Mesodermal cell (in vitro differentiated cells): ENCODE measurements around the gene PRKCSH.
A peak's percentile ranks its signal among the peaks of the same experiment; 100 is the strongest.
"Not testable (repeated sequence)": the region's sequence is repeated elsewhere in the genome, so short reads cannot be mapped to it uniquely, and the experiment has no call there.

Source experiments
- H3K27ac ChIP-seq: 2 replicates; pipeline ENCODE4 v1.7.0; 2013; ENCODE audit warnings: mild to moderate bottlenecking, low read depth, low read length, moderate library complexity; ENCODE audit not compliant: severe bottlenecking
- H3K36me3 ChIP-seq: 2 replicates; pipeline ENCODE4 v1.7.1; 2013; ENCODE audit warnings: mild to moderate bottlenecking, low read length, moderate library complexity; ENCODE audit not compliant: control insufficient read depth, insufficient read depth
- H3K4me1 ChIP-seq: one replicate; pipeline ENCODE4 v1.7.1; 2013; ENCODE audit warnings: mild to moderate bottlenecking, low read length; ENCODE audit not compliant: insufficient read depth, control insufficient read depth, poor library complexity, severe bottlenecking
- H3K4me3 ChIP-seq: 2 replicates; pipeline ENCODE4 v1.7.0; 2013; ENCODE audit warnings: low read length, control low read depth, mild to moderate bottlenecking; ENCODE audit not compliant: insufficient read depth, poor library complexity, severe bottlenecking; ENCODE audit errors: extremely low read depth
- H3K9me3 ChIP-seq: 2 replicates; pipeline ENCODE4 v1.7.1; 2013; ENCODE audit warnings: mild to moderate bottlenecking, low read length, moderate library complexity; ENCODE audit not compliant: control insufficient read depth
- WGBS, 2 experiments: methylation state at CpG; one replicate each; pipeline ENCODE4 v1.1.5; 2013; ENCODE audit warnings: missing lambda C conversion rate in 2 of 2; ENCODE audit not compliant: insufficient coverage in 2 of 2; 5-methylcytosine and 5-hydroxymethylcytosine counted together

Gene PRKCSH

DNA sequence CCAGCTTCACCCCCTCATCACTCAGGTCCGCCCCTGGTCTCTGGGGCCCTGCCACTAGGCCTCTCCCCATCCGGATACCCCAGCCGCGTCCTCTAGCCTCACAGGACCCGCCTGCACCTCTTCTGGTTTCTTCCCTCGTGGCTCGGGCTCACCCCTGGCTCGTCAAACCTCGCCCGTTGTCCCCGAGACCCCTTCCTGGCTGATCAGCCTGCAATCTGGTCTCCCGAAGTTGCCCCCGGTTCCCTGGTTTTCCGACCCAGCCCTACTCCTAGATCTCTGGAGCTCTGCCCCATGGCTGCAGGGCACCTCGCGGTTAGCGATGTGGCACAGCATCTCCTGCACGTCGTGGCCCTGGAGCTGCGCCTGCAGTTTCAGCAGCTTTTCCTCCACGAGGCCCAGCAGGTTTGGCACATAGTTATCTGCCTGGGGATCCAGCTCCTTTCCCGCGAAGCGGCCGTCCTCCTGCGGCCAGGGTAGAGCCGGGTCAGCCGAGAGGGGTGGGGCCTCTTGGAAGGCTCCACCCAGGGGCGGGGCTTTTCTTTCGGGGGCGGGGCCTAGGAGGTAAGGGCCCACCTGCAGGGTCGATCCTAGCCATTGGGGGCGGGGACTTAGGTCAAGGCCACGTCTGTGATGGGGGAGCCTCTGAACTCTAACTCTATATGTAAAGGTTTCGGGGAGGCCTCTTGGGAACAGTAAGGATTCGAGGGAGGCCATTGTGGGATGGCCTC lies 13.9 kb upstream of the PRKCSH start:
- 22 to 25% methylated on average over 33 to 35 of the region's 36 CpGs for WGBS, 2 experiments
- H3K4me3 ChIP-seq: peak overlapping the region; percentile 8
- no peaks in the 10 kb centered on the region for H3K36me3 ChIP-seq
- H3K9me3 ChIP-seq: peaks cover 7% of the 10 kb centered on the region
- peaks cover 12% of the 10 kb centered on the region for H3K4me1 ChIP-seq
- H3K27ac ChIP-seq: no peak overlapping the region

DNA sequence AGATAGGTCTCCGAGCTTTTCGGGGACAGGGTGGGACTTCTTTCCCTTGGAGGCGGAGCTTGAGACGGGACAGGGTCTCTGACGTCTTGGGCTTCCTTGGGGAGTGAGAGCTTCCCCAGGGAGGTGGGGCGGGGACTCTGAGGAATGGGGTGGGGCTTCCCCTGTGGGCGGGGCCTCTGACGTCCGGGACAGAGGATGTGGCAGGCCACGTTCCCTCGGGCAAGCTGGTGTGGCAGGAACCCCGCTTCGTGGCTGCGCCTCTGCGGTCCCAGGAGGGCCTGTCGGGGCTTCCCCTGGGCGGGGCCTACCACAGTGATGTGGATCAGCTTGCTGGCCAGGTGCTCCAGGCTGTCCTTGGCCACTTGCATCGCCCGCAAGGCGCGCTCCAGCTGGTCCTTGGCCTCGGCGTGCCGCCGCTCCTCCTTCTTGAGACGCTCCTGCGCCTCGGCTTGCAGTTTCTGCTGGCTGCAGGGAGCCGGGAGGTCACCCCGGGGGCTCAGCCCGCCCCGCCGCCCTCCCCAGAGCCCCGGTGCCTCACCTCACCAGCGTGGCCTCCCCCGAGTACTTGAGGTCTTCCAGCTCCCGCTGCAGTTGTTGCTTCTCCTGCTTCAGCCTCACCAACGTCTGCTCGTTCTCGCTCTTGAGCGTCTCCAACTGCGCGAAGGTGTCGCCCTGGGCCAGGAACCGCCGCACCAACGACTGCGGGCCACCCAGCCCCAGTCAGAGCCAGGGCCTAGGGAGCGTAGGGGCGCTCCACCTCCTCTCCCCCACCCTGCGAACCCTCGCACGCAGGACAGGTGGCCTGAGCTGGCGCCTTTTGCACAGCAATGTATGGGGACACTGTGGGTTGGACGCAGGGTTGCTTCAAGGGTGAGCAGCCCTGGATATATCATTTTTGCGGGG lies 13.0 kb upstream of the PRKCSH start:
- Histone ChIP-seq H3K4me1 (peaks cover 12% of the 10 kb centered on the region), H3K27ac (no peak overlapping the region), H3K9me3 (peaks cover 7% of the 10 kb centered on the region), H3K36me3 (no peaks in the 10 kb centered on the region), H3K4me3 (no peak overlapping the region)
- WGBS, 2 experiments: 46 to 52% methylated on average over 39 to 40 of the region's 56 CpGs

DNA sequence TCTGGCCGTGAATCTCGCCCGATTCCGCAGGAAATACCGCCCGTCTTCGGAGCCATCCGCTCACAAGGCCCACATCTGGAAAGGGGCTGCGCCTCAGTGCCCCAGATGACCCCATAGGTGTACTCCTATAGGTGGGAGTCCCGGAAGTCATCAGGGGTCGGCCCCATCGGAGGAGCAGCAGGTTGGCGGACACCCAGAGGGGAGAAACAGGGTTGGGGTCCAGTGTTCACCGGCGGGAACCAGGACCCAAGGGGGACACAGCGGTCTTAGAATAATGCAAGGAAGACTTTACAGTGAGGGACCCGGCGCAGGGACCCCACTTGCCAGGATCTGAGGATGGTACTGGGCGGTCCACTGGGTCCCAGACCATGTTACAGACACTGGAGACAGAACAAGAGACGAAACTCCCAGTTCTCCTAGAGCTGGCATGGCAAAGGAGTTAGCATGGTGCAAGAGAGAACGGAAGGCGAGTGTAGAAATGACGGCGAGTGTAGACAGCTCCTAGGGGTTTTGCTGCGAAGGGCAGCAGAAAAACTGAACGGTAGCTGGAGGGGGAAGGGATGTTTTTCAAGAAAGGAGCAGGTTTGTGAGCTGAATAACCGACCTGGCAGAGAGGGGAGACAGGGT lies 12.2 kb upstream of the PRKCSH start:
- H3K4me1 ChIP-seq: peaks cover 12% of the 10 kb centered on the region
- WGBS, 2 experiments: 88 to 89% methylated on average over 25 to 27 of the region's 27 CpGs
- no peak overlapping the region for H3K27ac ChIP-seq
- no peaks in the 10 kb centered on the region for H3K36me3 ChIP-seq
- H3K4me3 ChIP-seq: no peak overlapping the region
- H3K9me3 ChIP-seq: peaks cover 7% of the 10 kb centered on the region

DNA sequence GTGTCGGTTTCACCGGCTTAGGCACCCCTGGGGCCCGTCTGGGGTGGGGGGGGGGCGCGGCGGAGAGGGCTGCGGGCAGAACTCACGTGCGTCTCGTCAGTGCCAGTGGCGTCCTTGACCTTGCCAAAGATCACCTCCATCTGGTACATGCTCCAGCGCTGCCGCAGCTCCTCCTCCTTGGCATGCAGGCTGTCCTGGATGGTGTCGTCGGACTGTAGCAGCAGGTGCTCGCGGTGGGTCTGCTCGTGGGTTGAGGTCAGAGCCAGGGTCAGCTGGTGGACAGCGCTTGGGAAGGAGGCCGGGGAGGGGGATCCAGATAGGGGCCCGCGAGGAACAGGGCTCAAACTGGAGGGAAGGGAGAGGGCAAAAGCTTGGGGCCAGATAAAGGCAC lies 11.6 kb upstream of the PRKCSH start:
- 77 to 79% methylated on average over 12 to 19 of the region's 22 CpGs for WGBS, 2 experiments
- H3K9me3 ChIP-seq: peaks cover 7% of the 10 kb centered on the region
- peaks cover 8% of the 10 kb centered on the region for H3K4me1 ChIP-seq
- H3K27ac ChIP-seq: no peak overlapping the region
- H3K4me3 ChIP-seq: no peak overlapping the region
- no peaks in the 10 kb centered on the region for H3K36me3 ChIP-seq

DNA sequence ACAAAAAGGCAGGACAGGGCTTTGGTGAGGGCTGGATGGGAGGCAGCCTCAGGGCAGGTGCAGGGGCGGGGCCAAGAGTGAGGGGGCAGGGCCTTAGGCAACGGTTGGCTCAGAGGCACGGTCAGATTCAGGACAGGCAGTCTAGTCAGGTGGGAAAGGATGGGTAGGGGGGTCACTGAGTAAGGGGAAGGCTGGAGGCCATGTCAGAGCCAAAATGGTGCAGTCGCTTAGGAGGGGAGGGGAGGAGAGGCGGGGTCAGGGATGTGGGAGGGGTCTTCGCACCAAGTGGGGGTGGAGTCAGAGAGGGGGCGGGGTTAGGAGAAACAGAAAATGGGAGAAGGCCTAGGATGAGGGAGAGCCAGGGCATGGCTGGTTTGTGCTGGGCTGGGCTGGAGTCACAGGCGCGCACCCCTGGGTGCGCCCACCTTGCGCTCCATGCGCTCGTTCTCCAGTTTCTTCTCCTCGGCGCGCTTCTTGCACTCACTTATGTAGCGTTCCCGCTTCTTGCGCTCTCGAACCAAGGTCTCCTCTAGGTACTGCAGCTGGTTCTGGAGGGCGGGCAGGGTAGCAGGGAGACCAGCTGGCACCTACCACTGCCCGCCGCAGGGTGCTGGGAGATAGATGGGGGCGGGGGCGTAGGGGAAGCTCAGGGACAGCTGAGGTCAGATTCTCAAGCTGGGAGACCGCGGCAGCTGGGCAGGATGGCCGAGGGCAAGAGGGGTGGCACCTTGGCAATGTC lies 9.5 kb upstream of the PRKCSH start:
- no peaks in the 10 kb centered on the region for H3K36me3 ChIP-seq
- H3K4me1 ChIP-seq: peaks cover 2% of the 10 kb centered on the region
- H3K4me3 ChIP-seq: no peak overlapping the region
- peaks cover 7% of the 10 kb centered on the region for H3K9me3 ChIP-seq
- WGBS, 2 experiments: 93 to 96% methylated on average over 21 to 28 of the region's 28 CpGs
- H3K27ac ChIP-seq: no peak overlapping the region

DNA sequence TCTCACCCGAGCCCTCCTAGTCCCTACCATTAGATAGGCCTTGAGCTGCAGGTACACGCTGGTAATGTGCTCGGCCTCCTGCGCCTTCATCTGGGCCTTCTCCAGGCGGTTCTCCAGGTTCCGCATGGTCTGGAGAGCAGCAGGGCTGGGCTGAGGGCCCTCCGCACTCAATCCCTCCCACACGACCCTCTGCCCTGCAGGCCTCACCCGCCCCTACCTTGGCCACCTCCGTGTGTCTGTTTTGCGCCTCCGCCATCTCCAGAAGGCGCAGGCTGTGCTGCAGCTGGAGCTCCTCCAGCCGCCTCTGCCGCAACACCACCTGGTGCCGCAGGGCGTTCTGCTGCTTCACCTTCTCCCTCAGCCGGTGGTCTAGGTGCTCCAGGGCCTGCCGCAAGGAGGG lies 8.8 kb upstream of the PRKCSH start:
- Histone ChIP-seq H3K36me3 (no peaks in the 10 kb centered on the region), H3K4me3 (no peak overlapping the region), H3K9me3 (peaks cover 5% of the 10 kb centered on the region), H3K27ac (no peak overlapping the region), H3K4me1 (no peaks in the 10 kb centered on the region)
- WGBS, 2 experiments: 93 to 97% methylated on average over 13 to 19 of the region's 19 CpGs

DNA sequence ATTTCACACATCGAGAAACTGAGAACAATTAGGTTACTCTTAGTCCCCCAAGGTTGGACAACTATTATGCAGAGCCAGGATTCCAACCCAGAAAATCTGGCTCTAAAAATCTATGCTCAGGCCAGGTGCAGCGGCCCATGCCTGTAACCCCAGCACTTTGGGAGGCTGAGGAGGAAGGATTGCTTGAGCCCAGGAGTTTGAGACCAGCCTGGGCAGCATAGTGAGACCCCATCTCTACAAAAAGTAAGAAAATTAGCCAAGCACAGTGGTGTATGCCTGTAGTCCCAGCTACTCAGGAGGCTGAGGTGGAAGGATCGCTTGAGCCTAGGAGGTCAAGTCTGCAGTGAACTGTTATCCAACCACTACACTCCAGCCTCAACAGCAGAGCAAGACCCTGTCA lies 1.9 kb upstream of the PRKCSH start:
- H3K27ac ChIP-seq, H3K4me1 ChIP-seq: not testable (repeated sequence)
- 92 to 100% methylated on average over 2 to 3 of the region's 3 CpGs for WGBS, 2 experiments

DNA sequence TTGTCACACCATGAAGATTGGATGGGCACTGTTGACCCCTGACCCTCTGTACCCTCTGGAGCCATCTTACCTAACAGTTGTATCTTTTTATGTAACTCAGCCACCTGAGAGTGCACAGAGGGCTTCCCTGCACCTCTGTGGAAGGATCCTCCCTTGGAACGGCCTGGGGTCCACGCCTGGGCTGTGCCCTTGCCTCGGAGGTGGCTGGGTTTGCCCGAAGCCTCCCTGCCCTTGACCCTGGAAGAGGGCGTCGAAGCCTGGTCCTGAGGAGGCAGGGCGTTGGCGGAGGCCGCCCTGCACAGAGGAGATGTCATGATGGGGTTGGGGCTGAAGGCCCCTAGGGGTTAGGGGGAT lies 755 bp upstream of the PRKCSH start:
- Histone ChIP-seq H3K4me3 (peak overlapping the region; percentile 92), H3K36me3 (peaks cover 30% of the 10 kb centered on the region), H3K4me1 (no peaks in the 10 kb centered on the region), H3K27ac (peak overlapping the region; percentile 92), H3K9me3 (no peaks in the 10 kb centered on the region)
- 23 to 28% methylated on average over 4 to 7 of the region's 9 CpGs for WGBS, 2 experiments

More for the DNA sequence above, 1.9 kb upstream of the PRKCSH start:
- H3K36me3 ChIP-seq: peaks cover 23% of the 10 kb centered on the region
- not testable (repeated sequence) for H3K4me3 ChIP-seq, H3K9me3 ChIP-seq

DNA sequence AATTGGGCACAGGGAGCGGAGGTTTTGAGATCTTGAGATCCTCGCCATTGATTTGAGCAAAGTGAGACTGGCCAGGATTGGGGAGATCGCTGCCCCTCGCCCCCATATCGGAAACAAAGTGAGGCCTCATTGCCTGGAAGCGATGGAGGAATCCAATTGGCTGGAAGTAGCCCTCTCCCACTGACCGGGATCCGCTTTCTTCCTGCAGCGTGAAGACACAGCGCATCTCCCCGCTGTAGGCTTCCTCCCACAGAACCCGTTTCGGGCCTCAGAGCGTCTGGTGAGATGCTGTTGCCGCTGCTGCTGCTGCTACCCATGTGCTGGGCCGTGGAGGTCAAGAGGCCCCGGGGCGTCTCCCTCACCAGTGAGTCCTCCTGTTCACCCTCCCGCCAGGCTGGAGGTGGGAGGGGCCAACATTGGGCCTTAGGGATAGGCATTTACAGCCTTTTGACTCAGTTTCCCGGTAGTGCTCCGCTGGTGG lies 438 bp downstream of the PRKCSH start:
- Histone ChIP-seq H3K36me3 (peaks cover 40% of the 10 kb centered on the region), H3K4me1 (no peaks in the 10 kb centered on the region), H3K9me3 (no peaks in the 10 kb centered on the region), H3K27ac (peak overlapping the region; percentile 92), H3K4me3 (peak overlapping the region; percentile 92)
- whole genome bisulfite sequencing, 2 experiments: 0 to 4% methylated on average over 15 to 18 of the region's 21 CpGs

DNA sequence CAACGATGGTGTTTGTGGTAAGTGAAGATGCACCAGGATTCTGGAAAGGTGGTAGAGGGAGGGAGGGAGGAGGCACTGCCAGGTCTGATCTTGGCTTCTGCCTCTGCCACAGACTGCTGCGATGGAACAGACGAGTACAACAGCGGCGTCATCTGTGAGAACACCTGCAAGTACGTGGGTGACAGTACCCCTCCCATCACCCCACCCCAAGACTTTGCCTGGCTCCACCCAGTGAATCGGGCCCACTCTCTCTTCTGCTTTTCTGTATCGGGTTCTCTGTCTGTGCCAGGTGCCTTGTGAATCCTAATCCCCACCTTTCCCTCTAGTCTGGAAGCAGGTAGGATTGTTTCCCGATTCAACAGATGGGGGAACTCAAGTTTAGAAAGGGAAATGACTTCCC lies 2.5 kb downstream of the PRKCSH start:
- WGBS, 2 experiments: 97 to 99% methylated on average over 6 to 8 of the region's 9 CpGs
- Histone ChIP-seq H3K27ac (no peak overlapping the region), H3K4me3 (no peak overlapping the region), H3K36me3 (peaks cover 61% of the 10 kb centered on the region), H3K4me1 (no peaks in the 10 kb centered on the region), H3K9me3 (no peaks in the 10 kb centered on the region)
